Stimulated activated naive CD4-positive, alpha-beta T cell treated with Interleukin-2 at 50 U/mL for 16 hours (primary cell): ENCODE measurements around the gene ABCC6.
"Not testable (repeated sequence)": the region's sequence is repeated elsewhere in the genome, so short reads cannot be mapped to it uniquely, and the experiment has no call there.

Experiments used
- DNase-seq: peaks from one replicate; lab custom pipeline; 2025; lab: John Stamatoyannopoulos, UW

The ABCC6 gene

GRCh38 chr16:16190546-16190945 is 32.7 kb downstream of the ABCC6 start:
- no peak for DNase-seq

DNA sequence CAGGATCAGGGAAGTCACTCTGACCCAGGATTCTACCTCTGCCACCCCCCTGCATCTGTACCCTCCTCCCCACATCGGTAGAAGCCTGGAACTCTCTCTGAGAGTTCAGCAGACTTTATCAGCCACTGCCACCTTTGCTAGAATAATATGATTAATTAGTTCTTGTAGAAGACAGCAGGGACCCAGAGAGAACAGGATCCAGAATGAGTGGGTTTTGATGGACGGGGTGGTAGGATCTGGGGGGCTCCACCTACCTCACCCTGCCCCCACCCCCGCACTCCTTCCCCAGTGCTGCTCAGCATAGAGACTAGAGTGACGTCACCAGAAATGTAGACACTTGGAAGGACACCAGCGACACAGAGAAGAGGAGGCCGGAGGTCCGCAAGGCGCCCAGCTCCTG is 33.5 kb downstream of the ABCC6 start:
- DNase-seq: no peak

DNA sequence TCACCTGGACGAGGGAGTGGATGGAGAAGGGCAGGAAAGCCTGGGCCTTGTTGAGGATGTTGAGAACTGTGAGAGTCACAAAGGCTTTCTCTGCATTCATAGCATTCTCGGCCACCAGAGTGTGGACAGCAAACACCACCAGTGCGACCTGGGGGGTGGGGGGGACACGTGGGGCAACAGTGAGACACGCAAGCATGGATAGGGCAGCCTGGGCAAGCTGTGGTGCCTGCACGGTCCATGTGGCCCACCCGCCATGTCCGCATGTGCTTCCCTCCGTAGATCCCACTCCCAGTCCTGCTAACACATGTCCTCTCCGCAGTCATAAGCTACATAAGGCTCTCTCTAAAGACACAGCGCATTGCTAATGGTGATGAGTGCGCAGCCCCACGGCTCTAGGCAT is 34.5 kb downstream of the ABCC6 start:
- DNase-seq: no peak

GRCh38 chr16:16186820-16187219 is 36.5 kb downstream of the ABCC6 start:
- DNase-seq: no peak

- DNase-seq: no peak
Observed at GRCh38 chr16:16185095-16185494, 38.2 kb downstream of the ABCC6 start.

GRCh38 chr16:16184594-16184993 is 38.7 kb downstream of the ABCC6 start:
- DNase-seq: no peak

DNA sequence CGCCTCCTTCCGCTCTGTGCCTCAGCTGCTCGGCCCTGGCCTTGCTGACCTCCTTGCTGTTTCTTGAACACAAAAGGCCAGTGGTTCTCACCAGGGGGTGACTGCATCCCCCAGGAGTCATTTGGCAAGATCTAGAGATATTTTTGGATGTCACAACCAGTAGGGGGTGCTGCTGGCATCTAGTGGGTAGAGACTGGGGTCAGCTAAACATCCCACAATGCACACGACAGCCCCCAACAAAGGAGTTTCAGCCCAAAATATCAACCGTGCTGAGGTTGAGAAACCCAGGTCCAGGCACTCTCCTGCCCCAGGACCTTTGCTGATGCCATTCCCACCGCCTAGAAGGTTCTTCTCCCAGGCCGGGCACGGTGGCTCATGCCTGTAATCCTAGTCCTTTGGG is 39.7 kb downstream of the ABCC6 start:
- DNase-seq: no peak

GRCh38 chr16:16182918-16183317 is 40.4 kb downstream of the ABCC6 start:
- DNase-seq: no peak

GRCh38 chr16:16181748-16182147 is 41.5 kb downstream of the ABCC6 start:
- not testable (repeated sequence) for DNase-seq

- no peak for DNase-seq
Observed at GRCh38 chr16:16178455-16179162, 44.7 kb downstream of the ABCC6 start.

DNA sequence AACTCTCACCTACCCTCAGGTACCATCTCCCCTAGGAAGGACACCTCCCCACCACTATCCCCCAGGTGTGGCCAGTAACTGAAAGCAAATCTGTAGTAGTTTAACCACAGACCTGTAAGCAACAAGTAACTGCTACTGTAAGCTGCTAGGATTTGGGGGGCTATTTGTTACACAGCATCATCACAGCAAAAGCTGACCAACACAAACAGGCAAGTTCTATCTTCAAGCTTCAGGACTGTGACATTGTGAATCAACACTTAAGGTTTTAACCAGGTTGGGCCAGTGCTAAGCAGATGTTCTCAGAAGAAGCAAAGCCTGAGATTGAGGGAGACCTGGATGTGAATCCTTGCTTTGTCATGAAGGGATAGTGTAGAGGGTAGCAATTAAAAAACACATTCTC is 47.0 kb downstream of the ABCC6 start:
- DNase-seq: no peak

- DNase-seq: no peak
Observed at GRCh38 chr16:16175296-16175695, 48.0 kb downstream of the ABCC6 start.

GRCh38 chr16:16172991-16173390 is 50.3 kb downstream of the ABCC6 start:
- no peak for DNase-seq

DNA sequence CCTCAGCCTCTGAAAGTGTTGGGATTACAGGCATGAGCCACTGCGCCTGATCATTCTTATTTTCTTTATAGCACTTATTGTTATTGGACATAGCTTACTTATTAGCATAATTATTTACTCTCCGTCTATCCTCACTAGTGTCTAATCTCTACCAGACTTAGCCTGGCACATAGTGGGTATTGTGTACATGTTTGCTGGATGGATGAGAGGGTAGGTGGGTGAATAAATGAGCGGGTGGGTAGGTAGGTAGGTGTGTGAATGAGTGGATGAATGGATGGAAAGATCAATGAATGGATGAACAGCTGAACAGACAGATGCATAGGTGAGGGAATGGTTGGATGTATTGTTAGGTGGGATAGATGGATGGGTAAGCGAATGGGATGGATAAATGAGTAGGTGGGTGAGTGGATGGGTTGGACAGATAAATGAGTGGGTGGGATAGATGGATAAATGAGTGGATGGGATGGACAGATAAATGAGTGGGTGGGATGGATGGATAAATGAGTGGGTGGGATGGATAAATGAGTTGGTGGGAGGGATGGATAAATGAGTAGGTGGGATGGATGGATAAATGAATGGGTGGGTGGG is 51.9 kb downstream of the ABCC6 start:
- no peak for DNase-seq

DNA sequence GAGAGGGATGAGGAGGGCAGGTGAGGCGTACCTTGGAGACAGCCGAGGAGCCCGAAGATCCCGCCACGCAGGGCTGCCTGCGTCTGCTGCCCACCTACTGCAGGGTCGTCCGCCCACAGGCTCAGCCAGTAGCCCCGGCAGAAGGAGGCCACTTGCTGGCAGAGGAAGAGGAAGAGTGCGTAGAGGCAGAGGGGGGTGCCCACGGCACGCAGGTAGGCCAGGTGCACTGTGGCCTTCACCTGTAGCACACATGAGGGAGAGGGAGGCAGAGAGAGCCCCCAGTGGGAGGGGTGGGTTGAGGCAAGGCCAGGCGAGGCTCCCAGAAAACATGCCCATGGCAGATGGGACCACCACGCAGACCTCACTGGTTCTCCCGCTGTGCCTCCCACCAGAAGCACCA is 53.7 kb downstream of the ABCC6 start:
- DNase-seq: no peak

- DNase-seq: no peak
Observed at GRCh38 chr16:16168431-16168830, 54.9 kb downstream of the ABCC6 start.

GRCh38 chr16:16167927-16168326 is 55.4 kb downstream of the ABCC6 start:
- DNase-seq: no peak

DNA sequence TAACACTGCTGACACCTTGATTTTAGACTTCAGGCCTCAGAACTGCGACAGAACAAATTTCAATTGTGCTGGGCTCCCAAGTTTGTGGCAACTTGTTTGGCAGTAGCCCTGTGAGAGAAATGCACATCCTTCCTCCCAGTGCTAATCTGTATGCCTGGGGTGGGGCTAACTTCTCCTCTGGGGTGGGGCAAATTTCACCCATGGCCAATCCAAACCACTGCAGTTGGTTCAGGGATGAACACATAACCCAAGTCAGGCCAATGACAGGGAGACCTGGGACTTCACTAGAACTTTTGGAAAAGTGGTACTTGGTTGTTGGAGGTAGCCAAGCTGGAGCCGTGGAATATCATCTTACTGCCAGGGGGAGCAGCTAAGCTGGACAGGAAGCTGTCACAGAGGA is 56.3 kb downstream of the ABCC6 start:
- no peak for DNase-seq

- no peak for DNase-seq
Observed at GRCh38 chr16:16166085-16166484, 57.2 kb downstream of the ABCC6 start.

DNA sequence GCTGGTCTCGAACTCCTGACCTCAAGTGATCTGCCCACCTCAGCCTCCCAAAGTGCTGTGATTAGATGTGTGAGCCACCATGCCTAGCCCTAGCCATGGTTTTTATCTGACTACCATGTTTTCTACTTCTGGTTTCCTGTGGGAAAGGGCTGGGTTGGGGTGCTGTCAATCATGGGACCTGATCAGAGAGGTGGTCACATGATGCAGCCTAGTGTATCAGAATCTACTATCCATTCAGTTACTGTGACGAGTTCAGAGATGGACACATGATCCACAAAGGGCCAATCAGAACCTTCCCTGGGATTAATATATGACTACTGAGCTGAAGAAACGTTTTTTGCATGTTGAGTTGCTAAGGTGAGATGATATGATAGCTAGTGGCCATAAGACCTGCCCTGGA is 59.1 kb downstream of the ABCC6 start:
- DNase-seq: no peak

DNA sequence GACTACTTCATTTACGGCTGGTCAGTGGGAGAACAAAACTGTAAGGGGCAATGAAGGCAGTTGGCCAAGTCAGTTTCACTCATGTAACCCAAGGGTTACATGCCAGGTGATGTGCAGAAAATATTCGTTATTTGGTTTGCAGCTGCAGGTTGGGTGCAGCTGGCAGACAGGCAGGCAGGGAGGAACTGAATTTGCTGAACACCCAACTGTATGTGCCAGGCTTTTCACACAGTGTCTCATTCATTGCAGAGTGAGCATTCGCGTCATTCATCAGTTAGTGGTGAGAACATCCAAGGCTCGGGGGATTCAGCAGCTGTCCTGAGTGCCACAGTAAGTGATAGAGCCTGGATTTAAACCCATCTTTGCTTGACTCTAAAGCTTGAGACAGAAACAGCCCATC is 59.7 kb downstream of the ABCC6 start:
- no peak for DNase-seq

- no peak for DNase-seq
Observed at GRCh38 chr16:16163109-16163508, 60.2 kb downstream of the ABCC6 start.

- DNase-seq: no peak
Observed at GRCh38 chr16:16162591-16162990, 60.7 kb downstream of the ABCC6 start.

DNA sequence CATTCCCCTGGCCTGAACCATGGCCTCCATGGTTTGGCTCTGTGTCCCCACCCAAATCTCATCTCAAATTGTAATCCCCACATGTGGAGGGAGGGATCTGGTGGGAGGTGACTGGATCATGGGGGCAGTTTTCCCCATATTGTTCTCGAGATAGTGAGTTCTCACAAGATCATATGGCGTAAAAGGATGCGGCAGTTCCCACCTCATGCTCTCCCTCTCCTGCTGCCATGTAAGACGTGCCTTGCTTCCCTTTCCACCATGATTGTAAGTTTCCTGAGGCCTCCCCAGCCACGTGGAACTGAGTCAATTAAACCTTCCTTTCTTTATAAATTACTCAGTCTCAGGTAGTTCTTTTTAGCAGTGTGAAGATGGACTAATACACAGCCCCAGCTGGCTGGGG is 61.5 kb downstream of the ABCC6 start:
- not testable (repeated sequence) for DNase-seq
